ENCODE data around the gene AMN.
"Not testable (repeated sequence)": the region's sequence is repeated elsewhere in the genome, so short reads cannot be mapped to it uniquely, and the experiment has no call there.

The AMN gene

DNA sequence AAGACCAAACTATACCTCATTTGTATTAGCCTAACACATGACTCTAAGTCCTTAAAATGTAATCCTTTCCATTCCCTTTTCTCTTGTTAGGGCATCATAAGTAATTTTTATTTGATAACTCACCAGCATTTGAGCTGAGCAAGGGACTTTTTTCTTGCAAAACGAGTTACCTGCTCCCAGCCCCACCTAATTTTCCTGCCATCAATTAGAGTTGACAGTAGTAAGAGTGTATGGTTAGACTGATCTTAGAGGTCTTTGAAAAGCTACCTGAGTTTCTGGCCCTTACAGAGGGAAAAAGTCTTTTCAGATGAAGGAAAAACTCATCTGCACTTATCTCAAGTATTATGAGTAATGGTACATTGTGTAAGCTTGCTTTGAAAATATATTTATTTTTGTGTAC, 33.7 kb upstream of the AMN start:
- Mint-ChIP-seq H3K27me3 (ENCODE audit: low read depth, poor library complexity) (peaks cover 3% of the 10 kb centered on the region), H3K36me3 (ENCODE audit: low read depth) (peaks cover 59% of the 10 kb centered on the region), H3K4me3 (no peak overlapping the region), H3K27ac (no peak overlapping the region), H3K9me3 (no peaks in the 10 kb centered on the region), H3K4me1 (no peaks in the 10 kb centered on the region)
- no peak for DNase-seq
- TF ChIP-seq CTCF (IDR thresholded peaks at IDR 0.05) = no peak

- Mint-ChIP-seq H3K9me3 (no peaks in the 10 kb centered on the region), H3K4me1 (no peaks in the 10 kb centered on the region), H3K36me3 (ENCODE audit: low read depth) (peaks cover 58% of the 10 kb centered on the region), H3K27ac (no peak overlapping the region), H3K27me3 (ENCODE audit: low read depth, poor library complexity) (peaks cover 3% of the 10 kb centered on the region), H3K4me3 (no peak overlapping the region)
- TF ChIP-seq CTCF (IDR thresholded peaks at IDR 0.05) = no peak
- no peak for DNase-seq
Observed at GRCh38 chr14:102889615-102890014, 32.8 kb upstream of the AMN start.

- no peaks in the 10 kb centered on the region for H3K4me1 Mint-ChIP-seq
Observed at GRCh38 chr14:102891111-102891510, 31.4 kb upstream of the AMN start.

GRCh38 chr14:102891556-102891955, 30.9 kb upstream of the AMN start:
- H3K9me3 Mint-ChIP-seq = no peaks in the 10 kb centered on the region
- no peaks in the 10 kb centered on the region for H3K27me3 Mint-ChIP-seq (ENCODE audit: low read depth, poor library complexity)
- H3K27ac Mint-ChIP-seq = no peak overlapping the region
- no peaks in the 10 kb centered on the region for H3K4me1 Mint-ChIP-seq
- peaks cover 65% of the 10 kb centered on the region for H3K36me3 Mint-ChIP-seq (ENCODE audit: low read depth)
- no peak for TF ChIP-seq CTCF (IDR thresholded peaks at IDR 0.05)
- no peak overlapping the region for H3K4me3 Mint-ChIP-seq
- no peak for DNase-seq

More at GRCh38 chr14:102891111-102891510, 31.4 kb upstream of the AMN start:
- peaks cover 68% of the 10 kb centered on the region for H3K36me3 Mint-ChIP-seq (ENCODE audit: low read depth)
- no peak overlapping the region for H3K27ac Mint-ChIP-seq
- no peak for DNase-seq
- H3K4me3 Mint-ChIP-seq = no peak overlapping the region
- TF ChIP-seq CTCF (IDR thresholded peaks at IDR 0.05) = no peak
- H3K9me3 Mint-ChIP-seq = no peaks in the 10 kb centered on the region
- H3K27me3 Mint-ChIP-seq (ENCODE audit: low read depth, poor library complexity) = peaks cover under 1% of the 10 kb centered on the region

DNA sequence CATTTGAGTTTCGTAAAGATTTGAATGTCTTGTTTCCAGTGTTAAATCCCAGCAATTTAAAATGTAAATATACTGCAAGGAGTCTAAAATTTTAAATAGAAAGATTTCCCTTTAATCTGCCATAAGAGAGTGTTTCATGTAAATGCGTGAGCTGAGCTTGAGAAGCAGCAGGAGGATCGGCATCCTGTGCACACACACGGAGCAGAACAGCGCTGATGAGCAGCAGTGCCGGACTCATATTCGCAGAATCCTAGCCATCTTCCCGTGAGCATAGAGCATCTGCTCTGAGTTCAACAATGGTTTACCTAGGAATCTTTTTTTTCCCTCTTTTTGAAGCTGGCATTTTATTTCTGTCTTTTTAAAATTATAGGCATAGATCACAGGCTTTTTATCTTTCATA, 29.8 kb upstream of the AMN start:
- peaks cover 3% of the 10 kb centered on the region for H3K27me3 Mint-ChIP-seq (ENCODE audit: low read depth, poor library complexity)
- DNase-seq = no peak
- TF ChIP-seq CTCF (IDR thresholded peaks at IDR 0.05) = no peak
- H3K4me3 Mint-ChIP-seq = no peak overlapping the region
- no peak overlapping the region for H3K27ac Mint-ChIP-seq
- H3K36me3 Mint-ChIP-seq (ENCODE audit: low read depth) = peaks cover 58% of the 10 kb centered on the region
- H3K4me1 Mint-ChIP-seq = no peaks in the 10 kb centered on the region
- no peaks in the 10 kb centered on the region for H3K9me3 Mint-ChIP-seq

DNA sequence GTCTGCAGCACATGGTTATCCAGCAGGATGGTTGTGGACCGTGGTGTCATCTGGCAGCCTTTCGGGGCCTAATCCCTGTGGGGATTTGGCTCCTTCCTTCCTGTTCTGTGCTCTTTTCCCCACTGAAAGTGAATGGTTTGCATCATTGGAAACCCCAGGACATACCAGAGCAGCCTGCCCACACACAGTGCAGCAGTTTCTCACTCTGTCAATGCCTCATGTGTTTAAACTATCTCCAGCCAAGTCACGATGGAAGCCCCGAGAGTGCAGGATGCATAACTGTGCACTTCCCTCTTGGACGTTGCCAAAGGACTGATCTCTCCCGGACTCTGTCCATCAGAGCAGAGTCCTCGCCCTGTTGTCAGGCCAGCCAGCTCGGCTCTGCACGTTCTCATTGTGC, 29.0 kb upstream of the AMN start:
- H3K4me1 Mint-ChIP-seq = peaks cover under 1% of the 10 kb centered on the region
- H3K36me3 Mint-ChIP-seq (ENCODE audit: low read depth) = peaks cover 56% of the 10 kb centered on the region
- DNase-seq = no peak
- no peaks in the 10 kb centered on the region for H3K9me3 Mint-ChIP-seq
- TF ChIP-seq CTCF (IDR thresholded peaks at IDR 0.05) = no peak
- no peak overlapping the region for H3K27ac Mint-ChIP-seq
- H3K27me3 Mint-ChIP-seq (ENCODE audit: low read depth, poor library complexity) = peaks cover 3% of the 10 kb centered on the region
- H3K4me3 Mint-ChIP-seq = no peak overlapping the region

DNA sequence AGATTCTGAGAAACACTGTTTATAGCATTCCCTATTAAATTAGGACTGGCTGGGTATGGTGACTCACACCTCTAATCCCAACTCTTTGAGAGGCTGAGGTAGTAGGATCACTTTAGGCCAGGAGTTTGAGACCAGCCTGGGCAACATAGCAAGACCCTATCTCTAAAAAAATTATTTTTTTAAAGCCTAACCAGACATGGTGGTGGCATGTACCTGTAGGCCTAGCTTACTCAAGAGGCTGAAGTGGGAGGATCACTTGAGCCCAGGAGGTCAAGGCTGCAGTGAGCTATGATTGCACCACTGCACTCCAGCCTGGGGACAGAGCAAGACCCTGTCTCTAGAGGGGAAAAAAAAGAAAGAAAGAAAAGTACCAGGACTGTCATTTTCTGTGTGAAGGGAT, 25.7 kb upstream of the AMN start:
- Mint-ChIP-seq H3K4me1 (peaks cover 16% of the 10 kb centered on the region), H3K36me3 (ENCODE audit: low read depth) (peaks cover 51% of the 10 kb centered on the region)
- H3K27ac Mint-ChIP-seq; H3K4me3 Mint-ChIP-seq; DNase-seq; H3K27me3 Mint-ChIP-seq (ENCODE audit: low read depth, poor library complexity); H3K9me3 Mint-ChIP-seq: not testable (repeated sequence)
